ENCODE results near the gene PSMD1.
"Not testable (repeated sequence)": the region's sequence is repeated elsewhere in the genome, so short reads cannot be mapped to it uniquely, and the experiment has no call there.

The PSMD1 gene

GRCh38 chr2:231057590-231057989 lies 923 bp downstream of the PSMD1 start:
- Histone ChIP-seq H3K4me1 (ENCODE audit: control insufficient read depth, insufficient read depth, low read length) (peaks cover 7% of the 10 kb centered on the region), H3K4me3 (ENCODE audit: insufficient read depth, low read depth, low read length) (peak overlapping the region; percentile 90), H3K27ac (ENCODE audit: insufficient read depth, low read depth, low read length, poor library complexity, severe bottlenecking) (no peak overlapping the region), H3K9me3 (ENCODE audit: control insufficient read depth, low read length) (no peaks in the 10 kb centered on the region), H3K27me3 (ENCODE audit: control insufficient read depth, insufficient read depth, low read length, poor library complexity, severe bottlenecking) (peaks cover 20% of the 10 kb centered on the region), H3K36me3 (ENCODE audit: control insufficient read depth, insufficient read depth, low read length) (peaks cover 3% of the 10 kb centered on the region)
- WGBS, 2 experiments, result 4 to 8% methylated on average over 10 of the region's 10 CpGs

GRCh38 chr2:231058761-231059550 lies 2.3 kb downstream of the PSMD1 start:
- H3K4me3 ChIP-seq (ENCODE audit: insufficient read depth, low read depth, low read length), result no peak overlapping the region
- H3K27ac ChIP-seq (ENCODE audit: insufficient read depth, low read depth, low read length, poor library complexity, severe bottlenecking), result no peak overlapping the region
- no peaks in the 10 kb centered on the region for H3K9me3 ChIP-seq (ENCODE audit: control insufficient read depth, low read length)
- WGBS, 2 experiments, result 94 to 95% methylated on average over 3 of the region's 4 CpGs
- peaks cover 4% of the 10 kb centered on the region for H3K36me3 ChIP-seq (ENCODE audit: control insufficient read depth, insufficient read depth, low read length)
- peaks cover 8% of the 10 kb centered on the region for H3K27me3 ChIP-seq (ENCODE audit: control insufficient read depth, insufficient read depth, low read length, poor library complexity, severe bottlenecking)
- peaks cover 7% of the 10 kb centered on the region for H3K4me1 ChIP-seq (ENCODE audit: control insufficient read depth, insufficient read depth, low read length)

GRCh38 chr2:231059756-231060155 lies 3.1 kb downstream of the PSMD1 start:
- H3K27me3 ChIP-seq (ENCODE audit: control insufficient read depth, insufficient read depth, low read length, poor library complexity, severe bottlenecking), result no peaks in the 10 kb centered on the region
- H3K9me3 ChIP-seq (ENCODE audit: control insufficient read depth, low read length), result no peaks in the 10 kb centered on the region
- H3K4me1 ChIP-seq (ENCODE audit: control insufficient read depth, insufficient read depth, low read length), result peaks cover 7% of the 10 kb centered on the region
- peaks cover 12% of the 10 kb centered on the region for H3K36me3 ChIP-seq (ENCODE audit: control insufficient read depth, insufficient read depth, low read length)
- H3K4me3 ChIP-seq (ENCODE audit: insufficient read depth, low read depth, low read length), result no peak overlapping the region
- WGBS, 2 experiments, result 87 to 88% methylated on average over 1 to 2 of the region's 2 CpGs
- no peak overlapping the region for H3K27ac ChIP-seq (ENCODE audit: insufficient read depth, low read depth, low read length, poor library complexity, severe bottlenecking)

- H3K4me1 ChIP-seq (ENCODE audit: control insufficient read depth, insufficient read depth, low read length), result peaks cover 6% of the 10 kb centered on the region
- H3K27ac ChIP-seq (ENCODE audit: insufficient read depth, low read depth, low read length, poor library complexity, severe bottlenecking), result no peak overlapping the region
- WGBS, 2 experiments, result 94% methylated on average over 2 to 3 of the region's 3 CpGs
- no peaks in the 10 kb centered on the region for H3K9me3 ChIP-seq (ENCODE audit: control insufficient read depth, low read length)
- H3K36me3 ChIP-seq (ENCODE audit: control insufficient read depth, insufficient read depth, low read length), result peaks cover 23% of the 10 kb centered on the region
- no peak overlapping the region for H3K4me3 ChIP-seq (ENCODE audit: insufficient read depth, low read depth, low read length)
- no peaks in the 10 kb centered on the region for H3K27me3 ChIP-seq (ENCODE audit: control insufficient read depth, insufficient read depth, low read length, poor library complexity, severe bottlenecking)
Observed at GRCh38 chr2:231062776-231063175, 6.1 kb downstream of the PSMD1 start.

GRCh38 chr2:231063347-231063746 lies 6.7 kb downstream of the PSMD1 start:
- H3K4me3 ChIP-seq (ENCODE audit: insufficient read depth, low read depth, low read length), result no peak overlapping the region
- H3K36me3 ChIP-seq (ENCODE audit: control insufficient read depth, insufficient read depth, low read length), result peaks cover 29% of the 10 kb centered on the region
- H3K27ac ChIP-seq (ENCODE audit: insufficient read depth, low read depth, low read length, poor library complexity, severe bottlenecking), result no peak overlapping the region
- H3K4me1 ChIP-seq (ENCODE audit: control insufficient read depth, insufficient read depth, low read length), result no peaks in the 10 kb centered on the region
- H3K9me3 ChIP-seq (ENCODE audit: control insufficient read depth, low read length), result no peaks in the 10 kb centered on the region
- no peaks in the 10 kb centered on the region for H3K27me3 ChIP-seq (ENCODE audit: control insufficient read depth, insufficient read depth, low read length, poor library complexity, severe bottlenecking)
- WGBS, 2 experiments, result 100% methylated on average over 1 of the region's 1 CpG

- Histone ChIP-seq H3K4me3 (ENCODE audit: insufficient read depth, low read depth, low read length) (no peak overlapping the region), H3K27ac (ENCODE audit: insufficient read depth, low read depth, low read length, poor library complexity, severe bottlenecking) (no peak overlapping the region), H3K36me3 (ENCODE audit: control insufficient read depth, insufficient read depth, low read length) (peaks cover 34% of the 10 kb centered on the region), H3K4me1 (ENCODE audit: control insufficient read depth, insufficient read depth, low read length) (no peaks in the 10 kb centered on the region), H3K9me3 (ENCODE audit: control insufficient read depth, low read length) (no peaks in the 10 kb centered on the region), H3K27me3 (ENCODE audit: control insufficient read depth, insufficient read depth, low read length, poor library complexity, severe bottlenecking) (no peaks in the 10 kb centered on the region)
- 95 to 100% methylated on average over 1 of the region's 1 CpG for WGBS, 2 experiments
Observed at GRCh38 chr2:231065966-231066365, 9.3 kb downstream of the PSMD1 start.

- not testable (repeated sequence) for H3K4me3 ChIP-seq (ENCODE audit: insufficient read depth, low read depth, low read length); H3K4me1 ChIP-seq (ENCODE audit: control insufficient read depth, insufficient read depth, low read length); H3K9me3 ChIP-seq (ENCODE audit: control insufficient read depth, low read length); H3K27ac ChIP-seq (ENCODE audit: insufficient read depth, low read depth, low read length, poor library complexity, severe bottlenecking); H3K27me3 ChIP-seq (ENCODE audit: control insufficient read depth, insufficient read depth, low read length, poor library complexity, severe bottlenecking)
- WGBS, 2 experiments, result 87 to 90% methylated on average over 8 of the region's 8 CpGs
- peaks cover 36% of the 10 kb centered on the region for H3K36me3 ChIP-seq (ENCODE audit: control insufficient read depth, insufficient read depth, low read length)
Observed at GRCh38 chr2:231067531-231067930, 10.9 kb downstream of the PSMD1 start.

- Histone ChIP-seq H3K4me3 (ENCODE audit: insufficient read depth, low read depth, low read length) (no peak overlapping the region), H3K9me3 (ENCODE audit: control insufficient read depth, low read length) (no peaks in the 10 kb centered on the region), H3K4me1 (ENCODE audit: control insufficient read depth, insufficient read depth, low read length) (no peaks in the 10 kb centered on the region), H3K27ac (ENCODE audit: insufficient read depth, low read depth, low read length, poor library complexity, severe bottlenecking) (no peak overlapping the region), H3K36me3 (ENCODE audit: control insufficient read depth, insufficient read depth, low read length) (peaks cover 36% of the 10 kb centered on the region), H3K27me3 (ENCODE audit: control insufficient read depth, insufficient read depth, low read length, poor library complexity, severe bottlenecking) (no peaks in the 10 kb centered on the region)
- WGBS, 2 experiments, result 91 to 97% methylated on average over 4 to 5 of the region's 5 CpGs
Observed at GRCh38 chr2:231068525-231069222, 12.0 kb downstream of the PSMD1 start.

- Histone ChIP-seq H3K27ac (ENCODE audit: insufficient read depth, low read depth, low read length, poor library complexity, severe bottlenecking) (no peak overlapping the region), H3K36me3 (ENCODE audit: control insufficient read depth, insufficient read depth, low read length) (peaks cover 30% of the 10 kb centered on the region), H3K27me3 (ENCODE audit: control insufficient read depth, insufficient read depth, low read length, poor library complexity, severe bottlenecking) (no peaks in the 10 kb centered on the region), H3K4me1 (ENCODE audit: control insufficient read depth, insufficient read depth, low read length) (no peaks in the 10 kb centered on the region), H3K9me3 (ENCODE audit: control insufficient read depth, low read length) (no peaks in the 10 kb centered on the region), H3K4me3 (ENCODE audit: insufficient read depth, low read depth, low read length) (no peak overlapping the region)
- 100% methylated on average over 1 of the region's 1 CpG for WGBS, 2 experiments
Observed at GRCh38 chr2:231069379-231070054, 12.8 kb downstream of the PSMD1 start.

GRCh38 chr2:231084565-231084964 lies 27.9 kb downstream of the PSMD1 start:
- H3K27ac ChIP-seq (ENCODE audit: insufficient read depth, low read depth, low read length, poor library complexity, severe bottlenecking), result no peak overlapping the region
- no peak overlapping the region for H3K4me3 ChIP-seq (ENCODE audit: insufficient read depth, low read depth, low read length)
- no peaks in the 10 kb centered on the region for H3K27me3 ChIP-seq (ENCODE audit: control insufficient read depth, insufficient read depth, low read length, poor library complexity, severe bottlenecking)
- no peaks in the 10 kb centered on the region for H3K9me3 ChIP-seq (ENCODE audit: control insufficient read depth, low read length)
- peaks cover 51% of the 10 kb centered on the region for H3K36me3 ChIP-seq (ENCODE audit: control insufficient read depth, insufficient read depth, low read length)
- H3K4me1 ChIP-seq (ENCODE audit: control insufficient read depth, insufficient read depth, low read length), result no peaks in the 10 kb centered on the region
- 80 to 88% methylated on average over 1 of the region's 1 CpG for WGBS, 2 experiments
